ENCODE data around the gene TNRC6C. TPM values are rescaled to one million over a fixed set of nuclear protein-coding genes. Genes with fewer than 3 reads are reported as not detected.

The TNRC6C gene
- total and polyA plus RNA-seq, 2 of the 13 experiments (the other 11 are each of a cell fraction or from before 2014, with no cell fraction given): 0.66 to 4.9 TPM

DNA sequence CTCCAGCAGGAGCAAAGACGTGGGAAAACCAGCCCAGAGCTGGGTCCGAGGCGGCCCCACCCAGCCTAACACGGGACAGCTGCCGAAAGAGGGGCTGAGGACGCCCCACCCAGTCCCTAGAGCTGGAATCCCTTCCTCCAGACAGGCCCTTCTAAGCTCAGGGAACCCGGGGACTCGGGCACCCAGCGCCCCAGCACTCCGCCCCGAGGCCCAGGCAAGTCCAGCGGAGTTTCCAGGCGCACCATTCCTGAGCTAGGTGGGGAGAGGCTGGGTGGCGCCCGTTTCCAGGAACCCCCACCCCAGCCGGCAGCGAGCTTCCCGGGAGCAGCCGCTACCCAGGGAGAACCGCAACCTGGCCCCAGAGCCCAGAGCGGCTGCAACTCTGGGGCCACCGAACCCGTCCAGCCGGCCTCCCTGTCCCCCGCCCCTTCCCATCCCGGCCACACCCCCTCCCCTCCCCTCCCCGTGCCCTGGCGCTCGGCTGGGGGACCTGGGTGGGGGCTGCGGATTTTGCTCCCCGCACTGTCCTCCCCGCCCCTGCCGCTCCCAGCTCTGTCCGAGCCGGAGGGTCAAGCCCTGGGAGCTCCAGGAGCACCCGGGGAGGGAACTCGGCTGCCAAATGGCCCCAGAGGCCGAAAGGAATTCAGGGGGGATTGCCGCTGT, 169.5 kb downstream of the TNRC6C start (continued):
- no peak for TF ChIP-seq YEATS2 (CRISPR knock-in tag; IDR thresholded peaks at IDR 0.05; ENCODE audit: borderline replicate concordance)
- no peak for TF ChIP-seq ZNF354B (CRISPR knock-in tag; IDR thresholded peaks at IDR 0.05)
- TF ChIP-seq PATZ1 (CRISPR knock-in tag; IDR thresholded peaks at IDR 0.05): peak; percentile 91
- TF ChIP-seq KLF9 (CRISPR knock-in tag; IDR thresholded peaks at IDR 0.05; ENCODE audit: low read depth): peak; percentile 20; the same call in 1 of the 2 replicates
- TF ChIP-seq ZKSCAN1 (IDR thresholded peaks at IDR 0.05; ENCODE audit: low read length): no peak
- TF ChIP-seq RFXANK (CRISPR knock-in tag; IDR thresholded peaks at IDR 0.05): no peak
- no peak for TF ChIP-seq ZNF484 (CRISPR knock-in tag; IDR thresholded peaks at IDR 0.05; ENCODE audit: borderline replicate concordance, low read depth)
- TF ChIP-seq ZNF367 (CRISPR knock-in tag; IDR thresholded peaks at IDR 0.05; ENCODE audit: borderline replicate concordance): no peak
- peak; percentile 32 for TF ChIP-seq HNRNPLL (IDR thresholded peaks at IDR 0.05; ENCODE audit: low read depth, low read length, poor library complexity, severe bottlenecking)
- TF ChIP-seq ZNF558 (CRISPR knock-in tag; IDR thresholded peaks at IDR 0.05; ENCODE audit: borderline replicate concordance): no peak; the same call in 1 of the 2 replicates
- TF ChIP-seq HNRNPK (IDR thresholded peaks at IDR 0.05; ENCODE audit: low read depth, low read length, poor library complexity, severe bottlenecking): peak; percentile 95
- TF ChIP-seq MLLT10 (CRISPR knock-in tag; IDR thresholded peaks at IDR 0.05): no peak
- 0 out of 2 replicates have a peak, but pooled peaks have one; percentile 27 for TF ChIP-seq MAFG (CRISPR knock-in tag; IDR thresholded peaks at IDR 0.05)
- no peak for TF ChIP-seq HOXA3 (CRISPR knock-in tag; IDR thresholded peaks at IDR 0.05)
- no peak for TF ChIP-seq HMGA1 (CRISPR knock-in tag; conservative IDR thresholded peaks at IDR 0.05)
- no peak for TF ChIP-seq FOXK2 (IDR thresholded peaks at IDR 0.05)
- TF ChIP-seq, protein P1, sequence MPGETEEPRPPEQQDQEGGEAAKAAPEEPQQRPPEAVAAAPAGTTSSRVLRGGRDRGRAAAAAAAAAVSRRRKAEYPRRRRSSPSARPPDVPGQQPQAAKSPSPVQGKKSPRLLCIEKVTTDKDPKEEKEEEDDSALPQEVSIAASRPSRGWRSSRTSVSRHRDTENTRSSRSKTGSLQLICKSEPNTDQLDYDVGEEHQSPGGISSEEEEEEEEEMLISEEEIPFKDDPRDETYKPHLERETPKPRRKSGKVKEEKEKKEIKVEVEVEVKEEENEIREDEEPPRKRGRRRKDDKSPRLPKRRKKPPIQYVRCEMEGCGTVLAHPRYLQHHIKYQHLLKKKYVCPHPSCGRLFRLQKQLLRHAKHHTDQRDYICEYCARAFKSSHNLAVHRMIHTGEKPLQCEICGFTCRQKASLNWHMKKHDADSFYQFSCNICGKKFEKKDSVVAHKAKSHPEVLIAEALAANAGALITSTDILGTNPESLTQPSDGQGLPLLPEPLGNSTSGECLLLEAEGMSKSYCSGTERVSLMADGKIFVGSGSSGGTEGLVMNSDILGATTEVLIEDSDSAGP (CRISPR knock-in tag; IDR thresholded peaks at IDR 0.05; ENCODE audit: borderline replicate concordance): peak; percentile 16; the same call in 1 of the 2 replicates
- TF ChIP-seq HNRNPH1 (optimal IDR thresholded peaks at IDR 0.05; ENCODE audit: low read depth, low read length): no peak
- no peak; the same call in 1 of the 2 replicates for TF ChIP-seq ZNF430 (CRISPR knock-in tag; IDR thresholded peaks at IDR 0.05)
- TF ChIP-seq, protein P2, sequence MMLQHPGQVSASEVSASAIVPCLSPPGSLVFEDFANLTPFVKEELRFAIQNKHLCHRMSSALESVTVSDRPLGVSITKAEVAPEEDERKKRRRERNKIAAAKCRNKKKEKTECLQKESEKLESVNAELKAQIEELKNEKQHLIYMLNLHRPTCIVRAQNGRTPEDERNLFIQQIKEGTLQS (CRISPR knock-in tag; IDR thresholded peaks at IDR 0.05): no peak
- TF ChIP-seq NPAS2 (CRISPR knock-in tag; IDR thresholded peaks at IDR 0.05; ENCODE audit: borderline replicate concordance): no peak
- TF ChIP-seq, protein P3, sequence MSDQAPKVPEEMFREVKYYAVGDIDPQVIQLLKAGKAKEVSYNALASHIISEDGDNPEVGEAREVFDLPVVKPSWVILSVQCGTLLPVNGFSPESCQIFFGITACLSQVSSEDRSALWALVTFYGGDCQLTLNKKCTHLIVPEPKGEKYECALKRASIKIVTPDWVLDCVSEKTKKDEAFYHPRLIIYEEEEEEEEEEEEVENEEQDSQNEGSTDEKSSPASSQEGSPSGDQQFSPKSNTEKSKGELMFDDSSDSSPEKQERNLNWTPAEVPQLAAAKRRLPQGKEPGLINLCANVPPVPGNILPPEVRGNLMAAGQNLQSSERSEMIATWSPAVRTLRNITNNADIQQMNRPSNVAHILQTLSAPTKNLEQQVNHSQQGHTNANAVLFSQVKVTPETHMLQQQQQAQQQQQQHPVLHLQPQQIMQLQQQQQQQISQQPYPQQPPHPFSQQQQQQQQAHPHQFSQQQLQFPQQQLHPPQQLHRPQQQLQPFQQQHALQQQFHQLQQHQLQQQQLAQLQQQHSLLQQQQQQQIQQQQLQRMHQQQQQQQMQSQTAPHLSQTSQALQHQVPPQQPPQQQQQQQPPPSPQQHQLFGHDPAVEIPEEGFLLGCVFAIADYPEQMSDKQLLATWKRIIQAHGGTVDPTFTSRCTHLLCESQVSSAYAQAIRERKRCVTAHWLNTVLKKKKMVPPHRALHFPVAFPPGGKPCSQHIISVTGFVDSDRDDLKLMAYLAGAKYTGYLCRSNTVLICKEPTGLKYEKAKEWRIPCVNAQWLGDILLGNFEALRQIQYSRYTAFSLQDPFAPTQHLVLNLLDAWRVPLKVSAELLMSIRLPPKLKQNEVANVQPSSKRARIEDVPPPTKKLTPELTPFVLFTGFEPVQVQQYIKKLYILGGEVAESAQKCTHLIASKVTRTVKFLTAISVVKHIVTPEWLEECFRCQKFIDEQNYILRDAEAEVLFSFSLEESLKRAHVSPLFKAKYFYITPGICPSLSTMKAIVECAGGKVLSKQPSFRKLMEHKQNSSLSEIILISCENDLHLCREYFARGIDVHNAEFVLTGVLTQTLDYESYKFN (CRISPR knock-in tag; conservative IDR thresholded peaks at IDR 0.05): peak; percentile 17; the same call in 1 of the 2 replicates
- no peak for TF ChIP-seq ZNF253 (CRISPR knock-in tag; IDR thresholded peaks at IDR 0.05; ENCODE audit: borderline replicate concordance)
- TF ChIP-seq PRPF4 (IDR thresholded peaks at IDR 0.05; ENCODE audit: low read depth, low read length, poor library complexity, severe bottlenecking): no peak
